IPS DF 19.7 (cell line): ENCODE measurements around the gene CASP7.
A peak's percentile ranks its signal among the peaks of the same experiment; 100 is the strongest.

Source experiments
- DNase-seq: peaks from one replicate; pipeline ENCODE4 v3.0.0-alpha.2; 2013; ENCODE audit warnings: low read depth, low spot score

CASP7 gene

DNA sequence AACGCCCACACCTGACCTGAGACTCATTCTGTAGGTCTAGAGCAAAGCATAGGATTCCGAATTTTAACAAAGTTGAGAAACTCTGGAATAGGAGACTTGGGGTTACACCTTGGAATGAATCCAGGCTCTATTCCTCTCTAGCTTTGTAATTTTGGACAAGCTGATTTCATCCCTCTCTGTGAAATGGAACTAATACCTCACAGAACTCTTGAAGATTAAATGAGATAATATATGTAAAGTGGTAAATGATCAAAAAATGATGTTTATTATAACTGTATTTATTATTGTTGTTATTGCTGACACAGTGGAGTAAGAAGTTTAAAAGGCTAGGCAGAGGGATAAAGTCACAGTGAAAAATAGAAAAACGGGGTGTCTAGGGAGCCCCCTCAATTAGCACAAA lies 32.3 kb downstream of the CASP7 start:
- DNase-seq: no peak

GRCh38 chr10:113712755-113713639 lies 33.3 kb downstream of the CASP7 start:
- peak; percentile 60 for DNase-seq

DNA sequence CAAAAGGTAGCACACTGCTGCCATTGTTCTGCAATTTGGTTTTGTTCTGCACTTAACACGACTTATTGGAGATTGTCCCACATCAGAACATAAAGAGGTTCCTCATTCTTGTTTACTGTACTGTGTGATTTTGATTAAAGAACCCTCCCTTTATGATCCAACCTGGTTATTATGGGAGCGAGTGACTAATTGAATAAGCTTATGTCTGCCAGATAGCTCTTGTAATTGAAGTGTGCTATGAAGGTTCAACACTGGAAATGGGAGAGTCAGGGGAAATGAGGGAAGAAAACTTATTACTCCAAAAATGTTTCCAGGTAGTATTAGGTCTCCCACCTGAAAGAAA lies 33.9 kb downstream of the CASP7 start:
- DNase-seq: no peak

DNA sequence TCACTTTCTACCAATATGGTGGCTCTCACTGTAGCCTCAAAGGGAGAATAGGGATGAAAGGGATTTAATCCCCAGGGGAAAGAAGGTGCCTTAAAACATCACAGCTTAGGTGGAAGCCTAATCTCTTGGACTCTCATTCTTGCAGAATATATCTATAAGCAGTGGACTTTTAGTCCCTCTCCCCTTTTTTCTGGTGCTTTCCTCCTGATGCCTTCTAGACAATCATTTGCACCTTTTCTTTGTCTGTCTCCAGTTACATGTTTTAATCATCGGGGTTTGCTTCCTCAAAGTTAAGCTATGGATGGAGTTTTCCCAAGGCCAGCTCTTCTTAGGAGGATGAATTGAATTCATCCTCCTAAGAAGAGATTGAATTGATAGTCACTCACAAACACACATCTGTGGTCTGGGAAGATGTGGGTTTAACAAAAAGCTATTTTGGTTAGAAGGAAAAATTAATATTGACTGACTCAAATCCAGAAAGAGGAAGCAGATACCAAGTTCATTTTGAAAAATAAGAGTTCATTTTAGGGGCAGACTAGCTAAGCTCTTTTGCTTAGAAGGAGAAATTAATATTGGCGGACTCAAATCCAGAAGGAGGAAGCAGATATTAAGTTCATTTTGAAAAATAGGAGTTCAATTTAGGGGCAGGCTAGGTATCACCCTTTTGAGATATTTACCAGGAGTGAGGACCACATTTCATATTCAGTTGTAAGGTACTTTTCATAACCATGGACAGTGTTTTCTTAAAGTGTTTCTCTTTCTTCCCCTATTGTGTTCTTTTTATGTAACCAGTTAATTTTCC lies 36.6 kb downstream of the CASP7 start:
- no peak for DNase-seq

- DNase-seq: no peak
Measured at GRCh38 chr10:113718969-113719822, 39.5 kb downstream of the CASP7 start.

DNA sequence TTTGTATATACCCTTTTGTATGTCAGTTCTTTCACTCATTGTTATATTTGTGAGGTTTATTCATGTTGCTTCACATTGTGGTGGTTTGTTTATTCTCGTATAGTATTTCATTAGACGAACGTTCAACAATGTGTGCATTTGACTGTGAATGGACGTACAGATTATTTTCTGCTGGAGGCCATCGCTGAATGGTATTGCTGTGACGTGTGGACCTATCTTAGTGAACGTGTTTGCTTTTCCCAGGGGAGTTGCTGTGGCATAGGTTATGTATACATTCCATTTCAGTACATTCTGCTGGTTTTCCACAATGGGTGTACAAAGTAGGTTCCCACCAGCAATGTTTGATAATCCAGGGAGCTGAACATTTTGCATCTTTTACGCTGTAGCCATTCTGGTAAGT lies 40.7 kb downstream of the CASP7 start:
- DNase-seq: no peak

- DNase-seq: no peak
Measured at GRCh38 chr10:113732160-113732881, 52.6 kb downstream of the CASP7 start.

DNA sequence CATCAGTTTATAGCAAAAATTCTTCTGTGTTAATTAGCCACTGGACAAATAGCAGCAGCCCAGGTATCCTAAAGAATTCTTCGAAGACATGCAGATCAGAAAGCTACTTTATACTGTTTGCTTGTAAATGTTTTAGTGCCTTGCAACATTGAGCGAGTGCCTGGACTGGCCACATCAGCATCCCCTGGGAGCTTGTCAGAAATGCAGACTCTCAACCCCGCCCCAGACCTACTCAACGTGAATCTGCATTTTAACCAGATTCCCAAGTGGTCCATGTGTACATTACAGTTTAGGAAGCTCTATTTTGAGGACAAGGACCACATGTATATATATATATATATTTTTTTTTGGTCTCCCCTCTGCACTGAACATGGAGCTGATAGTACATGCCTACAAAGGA lies 53.3 kb downstream of the CASP7 start:
- DNase-seq: no peak

DNA sequence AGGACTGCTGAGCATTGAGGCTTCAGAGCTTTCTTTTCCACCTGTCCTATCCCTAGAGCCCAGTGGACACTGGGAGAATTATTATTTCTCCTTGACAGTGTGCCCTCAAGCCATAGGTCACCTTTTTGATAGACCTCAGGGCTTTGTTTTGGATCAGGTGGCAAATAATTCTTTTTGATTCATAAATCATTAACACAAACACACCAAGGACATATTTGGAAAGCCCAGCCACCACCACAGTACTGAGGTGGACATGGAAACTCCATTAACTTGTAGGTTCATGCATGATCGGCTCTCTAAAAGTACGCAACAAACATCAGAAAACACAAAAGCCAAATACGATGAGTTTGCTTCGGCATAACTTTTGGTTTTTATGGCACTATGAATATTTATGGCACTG lies 53.9 kb downstream of the CASP7 start:
- DNase-seq: no peak

DNA sequence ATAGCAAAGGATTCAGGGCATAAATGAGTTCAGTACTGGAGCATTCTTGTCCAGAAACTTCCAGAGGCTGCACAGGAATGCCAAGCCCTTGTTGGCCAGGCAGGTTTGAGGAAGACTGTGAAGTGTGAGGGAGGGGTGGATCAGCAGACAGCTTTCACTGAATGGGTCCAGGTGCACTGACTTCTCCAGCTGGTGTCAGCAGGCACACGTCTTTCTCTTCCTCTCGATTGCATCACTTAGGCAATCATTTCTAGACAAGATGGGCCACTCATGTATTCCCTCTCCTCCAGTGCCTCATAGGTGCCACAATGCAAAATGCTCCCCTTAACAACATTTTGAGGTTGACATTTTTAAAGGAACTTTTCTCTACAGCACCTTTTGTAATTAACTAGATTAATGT lies 56.2 kb downstream of the CASP7 start:
- DNase-seq: no peak

- no peak for DNase-seq
Measured at GRCh38 chr10:113736576-113736975, 56.9 kb downstream of the CASP7 start.

DNA sequence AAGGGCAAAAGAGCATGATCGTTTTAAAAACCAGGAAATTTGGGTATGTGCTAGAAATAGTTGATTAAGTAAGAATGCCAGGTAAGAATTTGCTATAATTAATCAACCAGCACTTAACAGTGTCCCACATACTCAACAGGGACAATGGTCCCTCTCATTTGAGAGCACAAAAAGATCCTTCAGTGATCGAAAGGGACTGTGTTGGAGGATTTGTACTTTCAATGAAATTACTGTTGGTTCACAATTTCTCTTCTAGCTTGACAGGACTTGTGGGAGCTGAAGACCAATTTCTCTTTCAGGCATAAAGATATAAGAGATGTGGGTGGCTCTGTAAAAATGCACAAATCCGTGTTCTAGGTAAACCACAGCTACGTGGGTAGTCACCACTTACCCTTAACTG lies 59.3 kb downstream of the CASP7 start:
- no peak for DNase-seq

DNA sequence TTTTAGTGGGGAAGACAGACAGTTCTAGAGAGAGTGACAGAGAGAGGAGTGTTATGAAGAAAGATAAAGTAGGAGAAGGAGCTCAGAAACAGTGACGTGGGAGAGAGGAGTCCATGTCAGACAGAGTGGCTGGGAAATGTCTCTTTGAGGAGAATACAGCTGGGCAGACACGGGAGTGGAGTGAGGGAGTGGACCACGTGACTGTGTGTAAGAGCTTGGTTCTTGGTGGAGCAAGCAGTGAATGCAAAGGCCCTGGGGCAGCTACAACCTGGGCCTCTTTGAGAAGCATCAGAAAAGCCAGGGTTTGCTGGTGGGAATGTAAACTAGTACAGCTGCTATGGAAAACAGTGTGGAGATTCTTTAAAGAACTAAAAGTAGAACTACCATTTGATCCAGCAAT lies 59.9 kb downstream of the CASP7 start:
- no peak for DNase-seq

- no peak for DNase-seq
Measured at GRCh38 chr10:113740850-113741249, 61.1 kb downstream of the CASP7 start.

GRCh38 chr10:113742466-113742865 lies 62.8 kb downstream of the CASP7 start:
- no peak for DNase-seq

GRCh38 chr10:113743594-113743993 lies 63.9 kb downstream of the CASP7 start:
- DNase-seq: no peak

GRCh38 chr10:113745374-113745773 lies 65.7 kb downstream of the CASP7 start:
- DNase-seq: no peak

DNA sequence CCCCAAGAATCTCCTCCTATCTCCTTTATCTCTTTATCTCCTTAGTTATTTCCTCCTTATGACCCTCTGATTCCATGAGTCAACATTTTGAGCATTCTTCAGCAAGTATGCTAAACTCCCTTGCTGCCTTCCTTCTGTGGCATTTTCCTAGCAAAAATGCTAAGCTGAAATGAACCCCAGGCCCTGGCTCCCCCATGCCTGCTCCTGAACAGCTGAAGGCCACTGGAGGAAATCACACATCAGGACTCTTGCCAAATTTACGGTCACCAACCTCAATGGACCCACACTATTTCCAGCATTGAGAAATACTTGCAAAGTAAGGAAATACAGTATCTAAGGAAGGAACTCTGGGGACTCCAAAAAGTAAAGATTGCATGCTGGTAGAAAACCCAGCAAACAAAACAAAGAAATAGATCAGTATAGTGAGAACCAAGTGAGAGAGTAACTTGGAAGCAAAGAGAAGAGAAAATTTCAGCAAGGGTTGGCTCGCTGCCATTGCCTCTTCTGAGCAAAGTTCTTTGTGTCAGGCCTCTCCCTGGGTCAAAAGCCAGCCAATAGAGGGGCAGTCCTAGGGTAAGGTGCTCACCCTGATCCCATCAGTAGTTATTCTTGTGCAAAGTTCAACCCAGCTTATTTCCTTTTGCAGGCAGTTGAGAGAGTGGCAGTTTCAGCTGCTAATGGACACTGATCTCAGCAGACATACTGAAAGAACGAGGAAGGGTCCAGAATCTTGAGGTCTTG lies 66.7 kb downstream of the CASP7 start:
- DNase-seq: no peak

DNA sequence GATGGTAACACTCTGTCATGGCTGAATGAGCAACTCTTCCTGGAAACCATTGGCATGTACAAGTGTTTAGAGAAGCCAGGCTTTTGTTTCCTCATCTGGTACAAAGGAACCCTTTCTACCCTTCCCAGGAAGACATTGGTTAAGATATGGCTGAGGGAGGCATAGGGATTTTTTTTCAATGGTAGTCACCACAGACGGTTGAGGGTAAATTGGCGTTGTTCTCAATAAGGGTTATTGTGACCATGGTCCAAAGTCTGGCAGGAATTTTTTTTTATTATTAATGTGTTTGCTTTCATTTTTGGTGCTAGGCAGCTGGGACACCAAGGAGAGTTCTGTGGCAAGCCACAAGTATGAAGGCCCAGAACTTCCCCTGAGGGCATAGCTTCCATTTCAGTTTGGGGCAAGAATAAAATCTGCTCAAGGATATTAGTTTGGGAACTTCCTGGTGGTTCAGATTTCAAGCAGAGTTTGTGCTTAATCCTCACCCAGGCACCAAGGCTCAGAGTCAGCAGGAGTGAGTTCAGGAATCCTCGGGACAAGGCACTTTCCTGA lies 71.5 kb downstream of the CASP7 start, which contains the start of gene PLEKHS1:
TSS of gene PLEKHS1 (plus strand) at position 502 of the 552 bp plus-strand sequence. CDS start 3,596 bp downstream, outside the sequence.
- no peak for DNase-seq

- no peak for DNase-seq
Measured at GRCh38 chr10:113752553-113752952, 72.8 kb downstream of the CASP7 start.
